Activated CD4-positive, alpha-beta T cell treated with anti-CD3 and anti-CD28 coated beads for 1 hour (primary cell): ENCODE results near the gene NDST3.
"Not testable (repeated sequence)": the region's sequence is repeated elsewhere in the genome, so short reads cannot be mapped to it uniquely, and the experiment has no call there.

Experiments used
- DNase-seq: peaks from one replicate; pipeline ENCODE4 v3.0.0-alpha.2; 2020

NDST3 gene

GRCh38 chr4:118277243-118277642 is 243.0 kb downstream of the NDST3 start:
- no peak for DNase-seq

GRCh38 chr4:118278473-118279274 is 244.4 kb downstream of the NDST3 start:
- peak; percentile 97 for DNase-seq

- no peak for DNase-seq
These were observed 245.0 kb downstream of the NDST3 start for GRCh38 chr4:118279328-118279727.

- no peak for DNase-seq
These were observed 245.7 kb downstream of the NDST3 start for GRCh38 chr4:118279920-118280432.

- no peak for DNase-seq
These were observed 246.4 kb downstream of the NDST3 start for GRCh38 chr4:118280501-118281218.

GRCh38 chr4:118281611-118282442 is 247.5 kb downstream of the NDST3 start:
- DNase-seq = no peak

GRCh38 chr4:118282692-118283091 is 248.4 kb downstream of the NDST3 start:
- no peak for DNase-seq

- no peak for DNase-seq
These were observed 249.9 kb downstream of the NDST3 start for GRCh38 chr4:118284169-118284568.

GRCh38 chr4:118285931-118286330 is 251.6 kb downstream of the NDST3 start:
- DNase-seq = no peak

- no peak for DNase-seq
These were observed 252.4 kb downstream of the NDST3 start for GRCh38 chr4:118286685-118287084.

- no peak for DNase-seq
These were observed 253.6 kb downstream of the NDST3 start for GRCh38 chr4:118287711-118288451.

GRCh38 chr4:118289794-118290193 is 255.5 kb downstream of the NDST3 start:
- DNase-seq = no peak

GRCh38 chr4:118290951-118291350 is 256.7 kb downstream of the NDST3 start:
- DNase-seq = no peak

GRCh38 chr4:118296729-118297128 is 262.4 kb downstream of the NDST3 start:
- DNase-seq = no peak

GRCh38 chr4:118299619-118300018 is 265.3 kb downstream of the NDST3 start:
- DNase-seq = not testable (repeated sequence)

- DNase-seq = no peak
These were observed 273.4 kb downstream of the NDST3 start for GRCh38 chr4:118307643-118308042.
